Type B pancreatic cell (in vitro differentiated cells): Measurements from ENCODE around the gene GTSE1. TPM values are rescaled to one million over a fixed set of nuclear protein-coding genes. Genes with fewer than 3 reads are reported as not detected.

ENCODE experiments used
- DNase-seq: peaks from one replicate; pipeline ENCODE4 v3.0.0; 2021; ENCODE audit warnings: mixed read lengths; ENCODE audit not compliant: unreplicated experiment; ENCODE audit errors: extremely low spot score
- H3K27ac Mint-ChIP-seq: 2 replicates; pipeline ENCODE4 v1.8.0; 2021; ENCODE audit warnings: mild to moderate bottlenecking, mixed read lengths
- H3K27me3 Mint-ChIP-seq: 2 replicates; pipeline ENCODE4 v1.8.0; 2021; ENCODE audit warnings: mixed read lengths
- H3K36me3 Mint-ChIP-seq: 2 replicates; pipeline ENCODE4 v1.8.0; 2021; ENCODE audit warnings: mixed read lengths
- H3K4me1 Mint-ChIP-seq: one replicate; pipeline ENCODE4 v1.8.0; 2021; ENCODE audit warnings: mixed read lengths; ENCODE audit not compliant: unreplicated experiment
- H3K4me3 Mint-ChIP-seq: 2 replicates; pipeline ENCODE4 v1.8.0; 2021; ENCODE audit warnings: mild to moderate bottlenecking, mixed read lengths
- H3K9me3 Mint-ChIP-seq: 2 replicates; pipeline ENCODE4 v1.8.0; 2021; ENCODE audit warnings: mixed read lengths
- CTCF ChIP-seq: fragments of 200-600 bp; sonication (generic); conservative IDR thresholded peaks from 2 replicates; pipeline ENCODE4 v1.5.0; 2021; ENCODE audit warnings: antibody characterized with exemption, mild to moderate bottlenecking
- total RNA-seq: library from RNA; stranded (reverse); gene quantifications from 2 replicates; pipeline ENCODE4 v1.2.1, GENCODE V29; 2021; ENCODE audit warnings: low replicate concordance

Gene GTSE1
- total RNA-seq, 1 donor from 2014 or later = 39.6 TPM

GRCh38 chr22:46278656-46279645 is 17.7 kb upstream of the GTSE1 start:
- DNase-seq = no peak
- Mint-ChIP-seq H3K36me3 (peaks cover 17% of the 10 kb centered on the region), H3K9me3 (no peaks in the 10 kb centered on the region), H3K27ac (no peak overlapping the region), H3K4me1 (no peaks in the 10 kb centered on the region), H3K27me3 (no peaks in the 10 kb centered on the region), H3K4me3 (no peak overlapping the region)
- no peak for TF ChIP-seq CTCF

GRCh38 chr22:46280063-46280817 is 16.4 kb upstream of the GTSE1 start:
- Mint-ChIP-seq H3K4me3 (no peak overlapping the region), H3K4me1 (no peaks in the 10 kb centered on the region), H3K27ac (no peak overlapping the region), H3K27me3 (no peaks in the 10 kb centered on the region), H3K9me3 (no peaks in the 10 kb centered on the region), H3K36me3 (peaks cover 19% of the 10 kb centered on the region)
- TF ChIP-seq CTCF = no peak
- DNase-seq = no peak

GRCh38 chr22:46280999-46281623 is 15.6 kb upstream of the GTSE1 start:
- Mint-ChIP-seq H3K36me3 (peaks cover 11% of the 10 kb centered on the region), H3K4me3 (no peak overlapping the region), H3K27ac (no peak overlapping the region), H3K9me3 (no peaks in the 10 kb centered on the region), H3K27me3 (no peaks in the 10 kb centered on the region), H3K4me1 (no peaks in the 10 kb centered on the region)
- no peak for DNase-seq
- TF ChIP-seq CTCF = no peak

GRCh38 chr22:46281866-46282678 is 14.6 kb upstream of the GTSE1 start:
- Mint-ChIP-seq H3K27ac (no peak overlapping the region), H3K27me3 (no peaks in the 10 kb centered on the region), H3K36me3 (peaks cover 7% of the 10 kb centered on the region), H3K9me3 (no peaks in the 10 kb centered on the region), H3K4me3 (no peak overlapping the region), H3K4me1 (no peaks in the 10 kb centered on the region)
- TF ChIP-seq CTCF = no peak
- DNase-seq = no peak

GRCh38 chr22:46286006-46286405 is 10.7 kb upstream of the GTSE1 start:
- Mint-ChIP-seq H3K27me3 (no peaks in the 10 kb centered on the region), H3K4me3 (no peak overlapping the region)

More at GRCh38 chr22:46286006-46286405, 10.7 kb upstream of the GTSE1 start:
- TF ChIP-seq CTCF = no peak
- H3K27ac Mint-ChIP-seq = no peak overlapping the region
- no peak for DNase-seq
- H3K9me3 Mint-ChIP-seq = no peaks in the 10 kb centered on the region
- peaks cover 6% of the 10 kb centered on the region for H3K36me3 Mint-ChIP-seq
- no peaks in the 10 kb centered on the region for H3K4me1 Mint-ChIP-seq
